Tibial artery (tissue), 4 donors: ENCODE results near the gene ZMYM2.

Experiments
- DNase-seq, 2 donors: peaks; one replicate each; pipeline ENCODE4 v3.0.0-alpha.2; 2019
- H3K27ac ChIP-seq, 2 donors: fragments of 200-600 bp; sonication (generic) in 1 of 2; 1 replicate in 1 of 2; 2 replicates in 1 of 2; pipeline ENCODE4 v1.5.1; 2018 to 2019; ENCODE audit warnings: mild to moderate bottlenecking in 1 of 2
- H3K27me3 ChIP-seq, 2 donors: fragments of 200-600 bp; sonication (generic) in 1 of 2; one replicate each; pipeline versions ENCODE4 v1.5.1 to v1.6.0; 2016 to 2019
- H3K36me3 ChIP-seq, 3 donors: fragments of 200-600 bp; sonication (generic) in 2 of 3; one replicate each; pipeline ENCODE4 v1.5.1; 2016 to 2019; ENCODE audit warnings: mild to moderate bottlenecking in 2 of 3
- H3K4me1 ChIP-seq, 4 donors: fragments of 200-600 bp; sonication (generic) in 2 of 4; 1 replicate in 3 of 4; 2 replicates in 1 of 4; pipeline ENCODE4 v1.5.1; 2016 to 2019
- H3K4me3 ChIP-seq, 2 donors: fragments of 200-600 bp; sonication (generic) in 1 of 2; 1 replicate in 1 of 2; 2 replicates in 1 of 2; pipeline ENCODE4 v1.5.1; 2018 to 2019; ENCODE audit warnings: mild to moderate bottlenecking in 2 of 2
- H3K9me3 ChIP-seq, 3 donors: fragments of 200-600 bp; sonication (generic) in 1 of 3; one replicate each; pipeline ENCODE4 v1.5.1; 2016 to 2019
- intact Hi-C: fragments of 100-400 bp; cut with DNase I; formaldehyde crosslinking; loops from one replicate; pipeline ENCODE4 v1.15.0; 2023; ENCODE audit warnings: low total_unique reads
- TF ChIP-seq, protein P1 (sequence below), 2 experiments: fragments of 200-600 bp in 1 of 2; fragments of 450-650 bp in 1 of 2; IDR thresholded peaks; one replicate each; pipeline ENCODE4 v1.5.1; 2017 to 2019; ENCODE audit warnings: antibody characterized with exemption in 2 of 2, mild to moderate bottlenecking in 1 of 2, moderate library complexity in 1 of 2

The ZMYM2 gene

GRCh38 chr13:20125783-20126165, 167.2 kb downstream of the ZMYM2 start:
- peaks cover 0 to 36% (median 18%) of the 10 kb centered on the region in 4 donors for H3K4me1 ChIP-seq
- H3K9me3 ChIP-seq = no peaks in the 10 kb centered on the region
- H3K27me3 ChIP-seq = peaks cover 0 to 10% of the 10 kb centered on the region in 2 donors
- H3K36me3 ChIP-seq = no peaks in the 10 kb centered on the region
- TF ChIP-seq, protein P1, sequence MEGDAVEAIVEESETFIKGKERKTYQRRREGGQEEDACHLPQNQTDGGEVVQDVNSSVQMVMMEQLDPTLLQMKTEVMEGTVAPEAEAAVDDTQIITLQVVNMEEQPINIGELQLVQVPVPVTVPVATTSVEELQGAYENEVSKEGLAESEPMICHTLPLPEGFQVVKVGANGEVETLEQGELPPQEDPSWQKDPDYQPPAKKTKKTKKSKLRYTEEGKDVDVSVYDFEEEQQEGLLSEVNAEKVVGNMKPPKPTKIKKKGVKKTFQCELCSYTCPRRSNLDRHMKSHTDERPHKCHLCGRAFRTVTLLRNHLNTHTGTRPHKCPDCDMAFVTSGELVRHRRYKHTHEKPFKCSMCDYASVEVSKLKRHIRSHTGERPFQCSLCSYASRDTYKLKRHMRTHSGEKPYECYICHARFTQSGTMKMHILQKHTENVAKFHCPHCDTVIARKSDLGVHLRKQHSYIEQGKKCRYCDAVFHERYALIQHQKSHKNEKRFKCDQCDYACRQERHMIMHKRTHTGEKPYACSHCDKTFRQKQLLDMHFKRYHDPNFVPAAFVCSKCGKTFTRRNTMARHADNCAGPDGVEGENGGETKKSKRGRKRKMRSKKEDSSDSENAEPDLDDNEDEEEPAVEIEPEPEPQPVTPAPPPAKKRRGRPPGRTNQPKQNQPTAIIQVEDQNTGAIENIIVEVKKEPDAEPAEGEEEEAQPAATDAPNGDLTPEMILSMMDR (IDR thresholded peaks at IDR 0.05) = no peak
- H3K27ac ChIP-seq = peak overlapping the region in 1 of 2 donors; percentile 92
- no peak for DNase-seq
- H3K4me3 ChIP-seq = no peak overlapping the region
- intact Hi-C loops = loop anchor here (5.0 kb wide), 1 partner anchor 37 kb away; the partner anchor contains the start of gene GJA3

- H3K4me1 ChIP-seq = peaks cover 0 to 36% (median 18%) of the 10 kb centered on the region in 4 donors
- H3K27me3 ChIP-seq = peaks cover 0 to 10% of the 10 kb centered on the region in 2 donors
- TF ChIP-seq, protein P1 (IDR thresholded peaks at IDR 0.05) = no peak
- H3K27ac ChIP-seq = peak overlapping the region; percentile 25 to 92
- no peak for DNase-seq
- H3K9me3 ChIP-seq = no peaks in the 10 kb centered on the region
- no peaks in the 10 kb centered on the region for H3K36me3 ChIP-seq
- H3K4me3 ChIP-seq = peak overlapping the region in 1 of 2 donors; percentile 65
- intact Hi-C loops = loop anchor here (5.0 kb wide), 1 partner anchor 36 kb away; the partner anchor contains the start of gene GJA3
These were observed 168.2 kb downstream of the ZMYM2 start for GRCh38 chr13:20126541-20127261.

DNA sequence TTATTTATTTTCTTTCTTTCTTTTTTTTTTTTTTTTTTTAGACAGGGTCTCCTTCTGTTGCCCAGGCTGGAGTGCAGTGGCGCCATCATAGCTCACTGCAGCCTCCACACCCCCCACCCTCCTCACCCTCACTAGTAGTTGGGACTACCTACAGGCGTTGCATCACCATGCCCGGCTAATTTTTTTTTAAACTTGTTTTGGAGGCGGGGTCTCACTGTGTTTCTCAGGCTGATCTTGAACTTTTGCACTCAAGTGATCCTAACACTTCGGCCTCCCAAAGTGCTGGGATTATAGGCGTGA, 168.7 kb downstream of the ZMYM2 start:
- intact Hi-C loops = loop anchor here (5.0 kb wide), 1 partner anchor 35 kb away; the partner anchor contains the start of gene GJA3
- Histone ChIP-seq H3K36me3 (no peaks in the 10 kb centered on the region), H3K4me3 (peak overlapping the region; percentile 54 to 65), H3K27ac (peak overlapping the region; percentile 70 to 92), H3K9me3 (no peaks in the 10 kb centered on the region), H3K27me3 (peaks cover 0 to 10% of the 10 kb centered on the region in 2 donors), H3K4me1 (peaks cover 0 to 36% (median 18%) of the 10 kb centered on the region in 4 donors)
- no peak for DNase-seq
- TF ChIP-seq, protein P1 (IDR thresholded peaks at IDR 0.05) = no peak

DNA sequence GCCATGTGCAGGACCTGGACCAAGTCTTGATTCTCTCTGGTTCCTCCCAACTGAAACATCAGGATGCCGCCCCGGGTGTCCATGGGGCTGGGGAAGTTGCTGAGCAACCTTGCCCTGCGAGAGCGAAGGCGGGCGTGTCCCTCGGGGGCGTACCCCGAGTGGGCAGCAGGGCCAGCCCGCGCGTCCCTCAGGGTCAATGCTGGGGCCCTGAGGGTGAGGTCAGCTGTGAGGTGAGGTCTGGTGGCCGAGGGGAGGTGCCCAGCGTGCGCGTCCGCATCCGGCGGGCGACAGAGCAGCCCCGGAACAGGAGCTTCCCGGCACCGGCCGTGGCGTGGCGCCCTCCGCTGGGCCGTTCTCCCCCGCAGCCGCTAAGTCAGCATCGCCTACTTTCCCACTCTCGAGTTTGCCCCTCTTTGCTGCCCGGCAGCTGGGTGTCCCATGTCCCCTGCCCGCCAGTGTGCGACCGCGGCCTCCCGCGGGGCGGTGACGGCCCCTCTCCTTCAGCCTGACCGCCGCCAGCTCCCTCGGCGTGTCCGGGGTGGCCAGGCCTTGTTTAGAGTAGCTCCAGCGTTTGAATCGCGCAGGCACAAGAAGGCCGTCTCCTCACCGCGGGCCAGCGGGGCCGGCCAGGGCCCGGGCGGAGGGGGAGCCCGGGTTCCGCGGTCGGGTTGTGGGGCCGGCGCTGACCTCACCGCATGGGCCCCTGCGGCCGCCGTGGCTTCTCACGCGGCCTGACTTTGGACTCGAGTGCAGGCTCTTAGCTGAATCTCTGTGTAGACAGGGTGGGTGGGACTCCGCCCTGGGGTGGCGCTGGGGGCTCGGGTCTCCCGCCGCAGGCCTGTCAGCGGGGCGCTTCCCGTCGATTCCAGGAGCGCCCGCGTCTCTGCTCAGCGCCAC, 169.3 kb downstream of the ZMYM2 start:
- intact Hi-C loops = loop anchor here (5.0 kb wide), 1 partner anchor 34 kb away; the partner anchor contains the start of gene GJA3
- H3K9me3 ChIP-seq = no peaks in the 10 kb centered on the region
- H3K27ac ChIP-seq = peak overlapping the region; percentile 70 to 92
- TF ChIP-seq, protein P1 (IDR thresholded peaks at IDR 0.05) = peak; percentile 22 to 46
- peak in 1 of 2 donors; percentile 84 for DNase-seq
- H3K27me3 ChIP-seq = peaks cover 0 to 10% of the 10 kb centered on the region in 2 donors
- H3K4me3 ChIP-seq = peak overlapping the region; percentile 54 to 65
- H3K36me3 ChIP-seq = no peaks in the 10 kb centered on the region
- H3K4me1 ChIP-seq = peaks cover 0 to 36% (median 18%) of the 10 kb centered on the region in 4 donors

- Histone ChIP-seq H3K27me3 (peaks cover 0 to 16% of the 10 kb centered on the region in 2 donors), H3K36me3 (no peaks in the 10 kb centered on the region), H3K27ac (peak overlapping the region; percentile 70 to 92), H3K4me3 (peak overlapping the region; percentile 54 to 65), H3K4me1 (peaks cover 0 to 36% (median 18%) of the 10 kb centered on the region in 4 donors), H3K9me3 (no peaks in the 10 kb centered on the region)
- intact Hi-C loops = loop anchor here (5.0 kb wide), 1 partner anchor 34 kb away; the partner anchor contains the start of gene GJA3
- no peak for DNase-seq
- TF ChIP-seq, protein P1 (IDR thresholded peaks at IDR 0.05) = no peak
These were observed 170.0 kb downstream of the ZMYM2 start for GRCh38 chr13:20128459-20128931.
